Caco-2 (cell line): ENCODE results near the gene AHDC1. TPM values are rescaled to one million over a fixed set of nuclear protein-coding genes. Genes with fewer than 3 reads are reported as not detected.
"Not testable (repeated sequence)": the region's sequence is repeated elsewhere in the genome, so short reads cannot be mapped to it uniquely, and the experiment has no call there.

Experiments
- BruUV-seq: library from RNA; stranded (reverse); fragments of 400-500 nt; replicated peaks from 2 replicates; lab custom pipeline; 2021; lab: Mats Ljungman, UMichigan
- CTCF ChIA-PET: fragments of 300-600 bp; sonication (Branson Sonifier 250); formaldehyde crosslinking; loops from one replicate; lab custom pipeline; 2022; ENCODE audit warnings: antibody characterized with exemption; lab: Charles Lee
- POLR2A ChIA-PET: fragments of 300-600 bp; sonication (Branson Sonifier 250); formaldehyde crosslinking; loops from one replicate; lab custom pipeline; 2022; ENCODE audit warnings: antibody characterized with exemption; lab: Charles Lee
- DNase-seq, 2 experiments: peaks; one replicate each; pipeline versions ENCODE4 v3.0.0 to v3.0.0-alpha.2; 2020 to 2022
- H3K27me3 ChIP-seq: replicated peaks from 2 replicates; pipeline ENCODE4 v1.6.0; 2011; ENCODE audit warnings: low read length; ENCODE audit not compliant: control insufficient read depth, insufficient read depth
- H3K36me3 ChIP-seq: 2 replicates; pipeline ENCODE4 v1.5.1; 2011; ENCODE audit warnings: low read length; ENCODE audit not compliant: control insufficient read depth, insufficient read depth
- H3K4me1 ChIP-seq: fragments of 250-450 bp; sonication (Bioruptor Pico); 2 replicates; pipeline ENCODE4 v1.5.1; 2020; ENCODE audit warnings: mild to moderate bottlenecking
- H3K4me3 ChIP-seq: 2 replicates; pipeline ENCODE4 v1.5.1; 2011; ENCODE audit warnings: low read depth, mild to moderate bottlenecking, control low read depth, low read length
- H3K9me3 ChIP-seq: fragments of 250-450 bp; sonication (Bioruptor Pico); 2 replicates; pipeline ENCODE4 v1.5.1; 2020; ENCODE audit warnings: mild to moderate bottlenecking, moderate library complexity
- H3K27ac Mint-ChIP-seq: one replicate; pipeline ENCODE4 v1.8.0; 2022; ENCODE audit warnings: mixed read lengths; ENCODE audit not compliant: unreplicated experiment
- H3K27me3 Mint-ChIP-seq: one replicate; pipeline ENCODE4 v1.8.0; 2022; ENCODE audit warnings: mixed read lengths; ENCODE audit not compliant: insufficient read depth, unreplicated experiment
- H3K36me3 Mint-ChIP-seq: one replicate; pipeline ENCODE4 v1.8.0; 2022; ENCODE audit warnings: mild to moderate bottlenecking, mixed read lengths; ENCODE audit not compliant: insufficient read depth, unreplicated experiment
- H3K4me1 Mint-ChIP-seq: one replicate; pipeline ENCODE4 v1.8.0; 2022; ENCODE audit warnings: low read depth, mixed read lengths; ENCODE audit not compliant: unreplicated experiment
- H3K4me3 Mint-ChIP-seq: one replicate; pipeline ENCODE4 v1.8.0; 2022; ENCODE audit warnings: mild to moderate bottlenecking, moderate library complexity, mixed read lengths; ENCODE audit not compliant: unreplicated experiment
- H3K9me3 Mint-ChIP-seq: one replicate; pipeline ENCODE4 v1.8.0; 2022; ENCODE audit warnings: mixed read lengths; ENCODE audit not compliant: unreplicated experiment
- intact Hi-C: fragments of 100-400 bp; cut with micrococcal nuclease; formaldehyde crosslinking; loops from one replicate; pipeline ENCODE4 v1.10.0; 2022; ENCODE audit not compliant: unreplicated experiment
- total RNA-seq: library from RNA; stranded (reverse); gene quantifications from 2 replicates; pipeline ENCODE4 v1.2.3, GENCODE V29; 2022
- TF ChIP-seq, protein P1 (sequence below), 2 experiments: fragments of 200-600 bp in 1 of 2; IDR thresholded peaks; 1 replicate in 1 of 2; 2 replicates in 1 of 2; pipeline versions ENCODE4 v1.5.1 to v1.8.0; 2011 to 2022; ENCODE audit warnings: antibody characterized with exemption in 1 of 2, control low read depth in 1 of 2, inconsistent platforms in 1 of 2, low read depth in 1 of 2, low read length in 1 of 2, mild to moderate bottlenecking in 1 of 2, moderate library complexity in 1 of 2; ENCODE audit not compliant: insufficient read depth in 1 of 2, severe bottlenecking in 1 of 2, unreplicated experiment in 1 of 2

AHDC1 gene
- total RNA-seq, 1 experiment from 2014 or later: 17.0 TPM

DNA sequence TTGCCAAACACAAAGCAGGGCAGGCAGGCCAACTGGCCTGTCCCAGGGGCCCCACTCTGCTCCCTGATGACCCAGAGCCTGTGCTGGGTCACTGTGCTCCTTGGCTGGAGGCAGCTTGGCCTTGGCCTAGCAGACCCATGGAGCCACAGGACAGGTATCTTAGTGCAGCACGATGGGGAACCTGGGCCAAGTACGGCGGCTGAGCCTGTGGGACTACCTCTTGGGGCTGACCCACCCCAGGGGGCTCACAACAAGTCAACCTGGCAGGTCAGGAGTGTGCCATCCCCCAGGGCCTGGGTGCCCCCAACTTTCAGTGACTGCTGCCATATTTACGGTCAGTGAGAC is 41.1 kb upstream of the AHDC1 start:
- Histone ChIP-seq H3K4me1 (no peaks in the 10 kb centered on the region), H3K27me3 (no peaks in the 10 kb centered on the region), H3K9me3 (no peaks in the 10 kb centered on the region), H3K4me3 (no peak overlapping the region), H3K36me3 (no peaks in the 10 kb centered on the region)
- intact Hi-C loops: no loop called here
- H3K27me3 Mint-ChIP-seq: no peaks in the 10 kb centered on the region
- BruUV-seq: no TSS peak
- no peaks in the 10 kb centered on the region for H3K4me1 Mint-ChIP-seq
- ChIA-PET CTCF (no interaction called here), POLR2A (no interaction called here)
- no peaks in the 10 kb centered on the region for H3K9me3 Mint-ChIP-seq
- H3K4me3 Mint-ChIP-seq: no peak overlapping the region
- no peaks in the 10 kb centered on the region for H3K36me3 Mint-ChIP-seq
- no peak overlapping the region for H3K27ac Mint-ChIP-seq
- TF ChIP-seq, protein P1, sequence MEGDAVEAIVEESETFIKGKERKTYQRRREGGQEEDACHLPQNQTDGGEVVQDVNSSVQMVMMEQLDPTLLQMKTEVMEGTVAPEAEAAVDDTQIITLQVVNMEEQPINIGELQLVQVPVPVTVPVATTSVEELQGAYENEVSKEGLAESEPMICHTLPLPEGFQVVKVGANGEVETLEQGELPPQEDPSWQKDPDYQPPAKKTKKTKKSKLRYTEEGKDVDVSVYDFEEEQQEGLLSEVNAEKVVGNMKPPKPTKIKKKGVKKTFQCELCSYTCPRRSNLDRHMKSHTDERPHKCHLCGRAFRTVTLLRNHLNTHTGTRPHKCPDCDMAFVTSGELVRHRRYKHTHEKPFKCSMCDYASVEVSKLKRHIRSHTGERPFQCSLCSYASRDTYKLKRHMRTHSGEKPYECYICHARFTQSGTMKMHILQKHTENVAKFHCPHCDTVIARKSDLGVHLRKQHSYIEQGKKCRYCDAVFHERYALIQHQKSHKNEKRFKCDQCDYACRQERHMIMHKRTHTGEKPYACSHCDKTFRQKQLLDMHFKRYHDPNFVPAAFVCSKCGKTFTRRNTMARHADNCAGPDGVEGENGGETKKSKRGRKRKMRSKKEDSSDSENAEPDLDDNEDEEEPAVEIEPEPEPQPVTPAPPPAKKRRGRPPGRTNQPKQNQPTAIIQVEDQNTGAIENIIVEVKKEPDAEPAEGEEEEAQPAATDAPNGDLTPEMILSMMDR (IDR thresholded peaks at IDR 0.05; ENCODE audit: insufficient read depth in 1 of 2, low read depth in 1 of 2, low read length in 1 of 2, severe bottlenecking in 1 of 2, unreplicated experiment in 1 of 2): no peak
- no peak for DNase-seq

DNA sequence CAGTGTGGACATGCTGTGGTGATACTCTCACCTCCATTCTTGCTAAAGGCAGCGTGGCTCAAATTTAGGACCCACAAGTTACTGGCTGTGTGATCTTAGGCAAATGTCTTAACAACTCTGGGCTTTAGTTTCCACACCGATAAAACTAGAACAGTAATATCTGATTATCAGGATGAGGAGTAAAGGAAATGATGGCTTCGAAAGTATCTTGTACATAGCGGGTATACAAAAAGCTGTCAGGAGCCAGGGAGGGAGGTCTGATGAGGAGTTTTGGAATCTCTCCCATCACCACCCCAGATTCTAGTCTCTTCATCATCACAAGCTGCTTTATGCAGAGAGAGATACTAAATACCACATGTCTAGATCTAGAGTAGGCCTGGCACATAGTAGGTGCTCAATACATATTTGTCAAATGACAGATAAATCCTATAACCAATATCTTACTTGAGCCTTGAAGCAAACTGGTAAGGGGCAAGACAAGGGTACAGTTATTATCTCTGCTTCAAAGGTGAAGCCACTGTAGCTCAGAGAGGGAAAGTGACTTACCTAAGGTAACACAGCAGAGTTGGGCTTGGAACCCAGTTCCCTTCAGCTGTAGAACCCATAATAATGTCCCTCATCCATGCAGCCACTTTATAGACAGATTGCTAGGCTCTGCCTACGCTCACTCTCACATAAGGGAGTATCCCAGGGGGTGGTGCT is 40.6 kb upstream of the AHDC1 start:
- BruUV-seq: no TSS peak
- Histone ChIP-seq H3K4me1 (no peaks in the 10 kb centered on the region), H3K9me3 (no peaks in the 10 kb centered on the region), H3K27me3 (no peaks in the 10 kb centered on the region), H3K36me3 (no peaks in the 10 kb centered on the region), H3K4me3 (no peak overlapping the region)
- POLR2A ChIA-PET: no interaction called here
- no peaks in the 10 kb centered on the region for H3K36me3 Mint-ChIP-seq
- CTCF ChIA-PET: no interaction called here
- TF ChIP-seq, protein P1 (IDR thresholded peaks at IDR 0.05; ENCODE audit: insufficient read depth in 1 of 2, low read depth in 1 of 2, low read length in 1 of 2, severe bottlenecking in 1 of 2, unreplicated experiment in 1 of 2): no peak
- H3K27me3 Mint-ChIP-seq: no peaks in the 10 kb centered on the region
- no peak for DNase-seq
- H3K27ac Mint-ChIP-seq: no peak overlapping the region
- no peaks in the 10 kb centered on the region for H3K4me1 Mint-ChIP-seq
- H3K9me3 Mint-ChIP-seq: no peaks in the 10 kb centered on the region
- no peak overlapping the region for H3K4me3 Mint-ChIP-seq
- intact Hi-C loops: loop anchor here (1.0 kb wide), 1 partner anchor 20 kb away; no protein-coding TSS in a partner anchor

DNA sequence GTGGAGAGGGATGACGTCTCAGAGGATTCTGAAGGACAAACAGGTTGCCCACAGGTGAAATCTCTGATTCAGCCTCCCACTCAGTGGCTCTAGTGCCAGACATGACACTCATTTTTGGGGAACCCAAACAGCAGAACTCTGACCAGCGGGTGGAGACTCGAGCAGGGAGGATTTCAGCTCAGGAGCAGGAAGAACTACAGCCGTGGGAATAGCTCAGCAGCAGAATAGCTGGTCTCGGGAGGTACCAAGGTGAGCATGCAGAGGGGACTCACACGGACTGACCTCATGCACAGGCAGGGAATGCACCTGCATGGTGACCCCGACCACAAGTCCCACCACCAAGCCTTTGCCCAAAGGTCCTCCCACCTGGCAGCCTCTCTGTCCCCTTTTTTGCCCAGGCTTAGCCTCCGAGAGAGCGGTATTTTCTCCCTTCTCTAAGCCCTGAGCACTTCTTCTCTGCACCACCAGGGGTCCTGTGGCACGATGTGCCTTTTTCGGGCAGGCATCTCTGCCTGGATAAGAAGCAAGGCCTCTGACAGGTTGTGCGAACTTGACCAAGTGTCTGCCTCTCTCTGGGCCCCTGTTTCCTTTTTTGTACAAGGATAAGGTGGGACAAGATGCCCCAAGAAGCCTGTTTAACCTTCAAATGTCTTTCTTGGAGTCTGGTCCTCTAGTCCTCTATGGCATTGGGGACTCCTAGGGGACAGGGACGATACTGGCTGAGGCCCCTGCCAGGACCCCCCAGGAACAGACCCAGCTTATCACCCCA is 39.8 kb upstream of the AHDC1 start:
- no peaks in the 10 kb centered on the region for H3K4me1 Mint-ChIP-seq
- intact Hi-C loops: loop anchor here (1.0 kb wide), 1 partner anchor 21 kb away; no protein-coding TSS in a partner anchor
- no peak overlapping the region for H3K4me3 ChIP-seq

DNA sequence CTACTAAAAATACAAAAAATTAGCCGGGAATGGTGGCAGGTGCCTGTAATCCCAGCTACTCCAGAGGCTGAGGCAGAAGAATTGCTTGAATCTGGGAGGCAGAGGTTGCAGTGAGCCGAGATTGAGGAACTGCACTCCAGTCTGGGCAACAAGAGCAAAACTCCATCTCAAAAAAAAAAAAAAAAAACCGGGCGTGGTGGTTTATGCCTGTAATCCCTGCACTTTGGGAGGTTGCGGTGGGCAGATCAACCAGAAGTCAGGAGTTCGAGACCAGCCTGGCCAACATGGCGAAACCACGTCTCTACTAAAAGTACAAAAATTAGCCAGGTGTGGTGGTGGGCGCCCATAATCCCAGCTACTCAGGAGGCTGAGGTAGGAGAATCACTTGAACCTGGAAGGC is 36.6 kb upstream of the AHDC1 start:
- H3K4me3 Mint-ChIP-seq, H3K4me1 ChIP-seq, intact Hi-C loops, H3K36me3 Mint-ChIP-seq, H3K27ac Mint-ChIP-seq, BruUV-seq, CTCF ChIA-PET, H3K36me3 ChIP-seq, H3K9me3 ChIP-seq, H3K27me3 ChIP-seq, DNase-seq, H3K4me3 ChIP-seq, POLR2A ChIA-PET, H3K27me3 Mint-ChIP-seq, H3K4me1 Mint-ChIP-seq, H3K9me3 Mint-ChIP-seq: not testable (repeated sequence)

More for the DNA sequence above, 39.8 kb upstream of the AHDC1 start:
- peak in 1 of 2 experiments; percentile 55 for DNase-seq
- no peaks in the 10 kb centered on the region for H3K27me3 Mint-ChIP-seq
- no peaks in the 10 kb centered on the region for H3K27me3 ChIP-seq
- ChIA-PET CTCF (interaction anchor here (1.0 kb wide), 2 partner anchors 19 to 82 kb away, joined by 3 to 8 read pairs; no protein-coding TSS in a partner anchor), POLR2A (no interaction called here)
- no peaks in the 10 kb centered on the region for H3K36me3 Mint-ChIP-seq
- H3K4me3 Mint-ChIP-seq: no peak overlapping the region
- BruUV-seq: no TSS peak
- H3K9me3 ChIP-seq: no peaks in the 10 kb centered on the region
- H3K27ac Mint-ChIP-seq: no peak overlapping the region
- no peaks in the 10 kb centered on the region for H3K9me3 Mint-ChIP-seq
- H3K36me3 ChIP-seq: no peaks in the 10 kb centered on the region
- TF ChIP-seq, protein P1 (IDR thresholded peaks at IDR 0.05; ENCODE audit: insufficient read depth in 1 of 2, low read depth in 1 of 2, low read length in 1 of 2, severe bottlenecking in 1 of 2, unreplicated experiment in 1 of 2): peak; percentile 63 to 75
- H3K4me1 ChIP-seq: no peaks in the 10 kb centered on the region
